Muscle of leg (tissue), 16 donors: ENCODE measurements around the gene PPP6R1. TPM values are rescaled to one million over a fixed set of nuclear protein-coding genes. Genes with fewer than 3 reads are reported as not detected.
A peak's percentile ranks its signal among the peaks of the same experiment; 100 is the strongest.

Experiments
- DNase-seq: peaks from one replicate; pipeline ENCODE4 v3.0.0; 2013
- H3K27ac ChIP-seq: one replicate; pipeline ENCODE4 v1.5.1; 2013; ENCODE audit warnings: mild to moderate bottlenecking, low read length, control low read depth
- H3K27me3 ChIP-seq: one replicate; pipeline ENCODE4 v1.6.1; 2013; ENCODE audit warnings: low read length; ENCODE audit not compliant: control insufficient read depth, insufficient read depth
- H3K36me3 ChIP-seq: one replicate; pipeline ENCODE4 v1.6.1; 2013; ENCODE audit warnings: low read length; ENCODE audit not compliant: control insufficient read depth, insufficient read depth
- H3K4me1 ChIP-seq: one replicate; pipeline ENCODE4 v1.6.1; 2013; ENCODE audit warnings: low read length; ENCODE audit not compliant: control insufficient read depth, insufficient read depth
- H3K4me3 ChIP-seq: one replicate; pipeline ENCODE4 v1.5.1; 2013; ENCODE audit warnings: low read length, control low read depth
- H3K9me3 ChIP-seq: replicated peaks from 2 replicates; pipeline ENCODE4 v1.6.1; 2013; ENCODE audit warnings: low read depth, low read length; ENCODE audit not compliant: control insufficient read depth
- WGBS: methylation state at CpG from one replicate; pipeline ENCODE4 v1.1.5; 2013; ENCODE audit warnings: missing lambda C conversion rate; ENCODE audit not compliant: insufficient coverage; 5-methylcytosine and 5-hydroxymethylcytosine counted together
- long read RNA-seq, 11 donors: transcript quantifications; one replicate each; lab custom pipeline, GENCODE V29; 2026
- polyA plus RNA-seq, 8 donors: library from polyadenylated mRNA; unstranded; fragments of 120-200 nt; gene quantifications; one replicate each; pipeline versions ENCODE4 v1.2.1 to v1.2.3, GENCODE V29; 2013; ENCODE audit warnings: inconsistent platforms in 1 of 8, low replicate concordance in 1 of 8; ENCODE audit not compliant: insufficient read length in 8 of 8, insufficient read depth in 1 of 8
- total RNA-seq: library from RNA; stranded (reverse); fragments of 120-200 nt; gene quantifications from one replicate; pipeline ENCODE4 v1.2.4, GENCODE V29; 2013

Gene PPP6R1, protein sequence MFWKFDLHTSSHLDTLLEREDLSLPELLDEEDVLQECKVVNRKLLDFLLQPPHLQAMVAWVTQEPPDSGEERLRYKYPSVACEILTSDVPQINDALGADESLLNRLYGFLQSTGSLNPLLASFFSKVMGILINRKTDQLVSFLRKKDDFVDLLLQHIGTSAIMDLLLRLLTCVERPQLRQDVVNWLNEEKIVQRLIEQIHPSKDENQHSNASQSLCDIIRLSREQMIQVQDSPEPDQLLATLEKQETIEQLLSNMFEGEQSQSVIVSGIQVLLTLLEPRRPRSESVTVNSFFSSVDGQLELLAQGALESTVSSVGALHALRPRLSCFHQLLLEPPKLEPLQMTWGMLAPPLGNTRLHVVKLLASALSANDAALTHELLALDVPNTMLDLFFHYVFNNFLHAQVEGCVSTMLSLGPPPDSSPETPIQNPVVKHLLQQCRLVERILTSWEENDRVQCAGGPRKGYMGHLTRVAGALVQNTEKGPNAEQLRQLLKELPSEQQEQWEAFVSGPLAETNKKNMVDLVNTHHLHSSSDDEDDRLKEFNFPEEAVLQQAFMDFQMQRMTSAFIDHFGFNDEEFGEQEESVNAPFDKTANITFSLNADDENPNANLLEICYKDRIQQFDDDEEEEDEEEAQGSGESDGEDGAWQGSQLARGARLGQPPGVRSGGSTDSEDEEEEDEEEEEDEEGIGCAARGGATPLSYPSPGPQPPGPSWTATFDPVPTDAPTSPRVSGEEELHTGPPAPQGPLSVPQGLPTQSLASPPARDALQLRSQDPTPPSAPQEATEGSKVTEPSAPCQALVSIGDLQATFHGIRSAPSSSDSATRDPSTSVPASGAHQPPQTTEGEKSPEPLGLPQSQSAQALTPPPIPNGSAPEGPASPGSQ
- total RNA-seq: 12.5 TPM
- 10 to 100 TPM; 26.3 to 37.2 (median 32.3) TPM for polyA plus RNA-seq
- long read RNA-seq, donor 1, partial matches to known transcripts: 0 of 1 reads
- long read RNA-seq, donor 1, other reads (novel, unspliced or antisense): 0 of 1 reads
- long read RNA-seq, donor 2: 0 reads
- long read RNA-seq, donor 3, partial matches to known transcripts: 0 of 3 reads
- long read RNA-seq, donor 3, other reads (novel, unspliced or antisense): 0 of 3 reads
- long read RNA-seq, donor 4, partial matches to known transcripts: 0 of 1 reads
- long read RNA-seq, donor 4, other reads (novel, unspliced or antisense): 0 of 1 reads
- long read RNA-seq, donor 5, partial matches to known transcripts: 0 of 7 reads
- long read RNA-seq, donor 5, other reads (novel, unspliced or antisense): 0 of 7 reads
- long read RNA-seq, donor 6, partial matches to known transcripts: 0 of 6 reads
- long read RNA-seq, donor 6, other reads (novel, unspliced or antisense): 0 of 6 reads
- long read RNA-seq, donor 7, partial matches to known transcripts: 0 of 3 reads
- long read RNA-seq, donor 7, other reads (novel, unspliced or antisense): 0 of 3 reads
- long read RNA-seq, donor 8, partial matches to known transcripts: 0 of 2 reads
- long read RNA-seq, donor 8, other reads (novel, unspliced or antisense): 0 of 2 reads
- long read RNA-seq, donor 9, partial matches to known transcripts: 0 of 3 reads
- long read RNA-seq, donor 9, other reads (novel, unspliced or antisense): 0 of 3 reads
- long read RNA-seq, donor 10, partial matches to known transcripts: 0 of 3 reads
- long read RNA-seq, donor 10, other reads (novel, unspliced or antisense): 0 of 3 reads
- long read RNA-seq, donor 11, partial matches to known transcripts: 0 of 1 reads
- long read RNA-seq, donor 11, other reads (novel, unspliced or antisense): 0 of 1 reads

DNA sequence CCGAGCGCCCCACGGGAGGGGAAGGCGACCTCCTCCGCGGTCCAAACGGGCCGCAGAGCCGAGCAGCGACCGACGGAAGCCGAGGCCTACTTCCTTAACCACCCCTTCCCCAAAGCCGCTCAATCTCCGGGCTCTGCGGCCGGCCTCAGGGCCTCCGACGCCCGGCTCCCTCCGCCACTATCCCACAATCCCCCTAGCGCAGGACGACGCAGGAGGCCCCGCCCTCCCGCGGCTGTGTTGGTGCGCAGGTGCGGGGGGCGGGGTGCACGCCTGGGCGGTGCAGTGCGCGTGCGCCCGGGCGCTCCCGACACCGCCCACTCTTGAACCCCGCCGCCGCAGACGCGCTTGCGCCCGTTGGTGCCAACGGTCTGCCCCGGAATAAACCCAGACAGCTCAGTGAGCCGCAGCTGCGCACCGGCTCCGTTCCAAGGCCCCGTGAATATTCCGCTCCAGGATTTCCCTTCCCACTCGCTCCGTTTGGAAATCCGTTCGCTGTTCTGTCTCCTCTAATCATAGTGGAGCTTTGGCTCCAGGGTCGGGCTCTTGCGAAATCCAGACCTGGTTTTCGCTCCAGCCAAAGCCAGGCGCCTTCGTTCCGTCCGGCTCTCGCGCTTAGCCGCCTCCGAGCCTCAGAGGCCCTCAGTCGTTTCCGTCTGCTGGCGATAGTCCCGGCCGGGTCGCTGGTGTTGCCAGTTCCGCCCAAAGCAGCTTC is at the start of gene PPP6R1:
PPP6R1 (minus strand) TSS at position 190 of the 712 bp plus-strand sequence. CDS start 11,914 bp downstream, outside the sequence.
- H3K4me3 ChIP-seq: peak within 1 kb of the TSS; percentile 88
- peak; percentile 100 for DNase-seq
- H3K27me3 ChIP-seq: no peaks in the 10 kb centered on the region
- peak within 1 kb of the TSS; percentile 94 for H3K27ac ChIP-seq
- under 1% methylated on average over 60 of the region's 76 CpGs for WGBS
- peaks cover 9% of the 10 kb centered on the region for H3K36me3 ChIP-seq
- H3K9me3 ChIP-seq: no peaks in the 10 kb centered on the region
- peaks cover 37% of the 10 kb centered on the region for H3K4me1 ChIP-seq

DNA sequence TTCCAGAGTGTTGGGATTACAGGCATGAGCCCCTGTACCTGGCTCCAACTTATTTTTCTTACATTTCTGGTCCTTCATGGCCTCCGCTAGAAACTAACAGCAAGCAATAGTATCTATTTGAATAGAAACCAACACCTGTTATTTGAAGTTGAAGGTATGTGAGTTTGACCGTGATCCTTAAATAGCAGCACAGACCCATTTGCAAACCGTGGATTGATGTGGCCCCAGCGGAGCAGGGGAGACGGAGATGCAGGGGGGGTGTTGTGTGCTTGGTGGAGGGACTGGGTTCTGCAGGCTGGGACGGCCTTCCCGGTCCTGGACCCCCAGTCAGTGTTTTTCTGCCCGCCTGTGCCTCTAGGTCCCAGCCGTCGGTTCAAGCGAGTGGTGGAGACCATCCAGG is 49.5 kb upstream of the PPP6R1 start:
- H3K4me1 ChIP-seq: no peaks in the 10 kb centered on the region
- H3K27me3 ChIP-seq: no peaks in the 10 kb centered on the region
- WGBS: 88% methylated on average over 6 of the region's 11 CpGs
- DNase-seq: no peak
- H3K9me3 ChIP-seq: no peaks in the 10 kb centered on the region
- H3K4me3 ChIP-seq: no peak overlapping the region
- peaks cover 30% of the 10 kb centered on the region for H3K36me3 ChIP-seq
- no peak overlapping the region for H3K27ac ChIP-seq

GRCh38 chr19:55306712-55307111 is 47.9 kb upstream of the PPP6R1 start:
- H3K27ac ChIP-seq: no peak overlapping the region
- no CpG with 5 or more reads among the region's 3 CpGs for WGBS
- peaks cover 36% of the 10 kb centered on the region for H3K36me3 ChIP-seq
- no peaks in the 10 kb centered on the region for H3K27me3 ChIP-seq
- no peaks in the 10 kb centered on the region for H3K9me3 ChIP-seq
- no peak for DNase-seq
- H3K4me3 ChIP-seq: no peak overlapping the region
- peaks cover 6% of the 10 kb centered on the region for H3K4me1 ChIP-seq

GRCh38 chr19:55305983-55306562 is 47.3 kb upstream of the PPP6R1 start:
- no peaks in the 10 kb centered on the region for H3K27me3 ChIP-seq
- DNase-seq: no peak
- H3K9me3 ChIP-seq: no peaks in the 10 kb centered on the region
- H3K4me1 ChIP-seq: peaks cover 11% of the 10 kb centered on the region
- no peak overlapping the region for H3K4me3 ChIP-seq
- H3K36me3 ChIP-seq: peaks cover 36% of the 10 kb centered on the region
- H3K27ac ChIP-seq: no peak overlapping the region
- WGBS: 87% methylated on average over 17 of the region's 17 CpGs

GRCh38 chr19:55305491-55305890 is 46.7 kb upstream of the PPP6R1 start:
- peak; percentile 63 for DNase-seq
- H3K27me3 ChIP-seq: no peaks in the 10 kb centered on the region
- peaks cover 36% of the 10 kb centered on the region for H3K36me3 ChIP-seq
- no peaks in the 10 kb centered on the region for H3K9me3 ChIP-seq
- H3K4me1 ChIP-seq: peaks cover 11% of the 10 kb centered on the region
- no peak overlapping the region for H3K4me3 ChIP-seq
- no peak overlapping the region for H3K27ac ChIP-seq
- WGBS: 67% methylated on average over 8 of the region's 9 CpGs

- H3K4me3 ChIP-seq: no peak overlapping the region
- H3K9me3 ChIP-seq: no peaks in the 10 kb centered on the region
- H3K36me3 ChIP-seq: peaks cover 37% of the 10 kb centered on the region
- H3K4me1 ChIP-seq: peaks cover 11% of the 10 kb centered on the region
- WGBS: 76% methylated on average over 8 of the region's 14 CpGs
- no peak overlapping the region for H3K27ac ChIP-seq
- H3K27me3 ChIP-seq: no peaks in the 10 kb centered on the region
- no peak for DNase-seq
Observed at GRCh38 chr19:55304980-55305379, 46.2 kb upstream of the PPP6R1 start.

- no peaks in the 10 kb centered on the region for H3K9me3 ChIP-seq
- peaks cover 11% of the 10 kb centered on the region for H3K4me1 ChIP-seq
- no peaks in the 10 kb centered on the region for H3K27me3 ChIP-seq
- H3K27ac ChIP-seq: no peak overlapping the region
- H3K36me3 ChIP-seq: peaks cover 41% of the 10 kb centered on the region
- WGBS: 88% methylated on average over 23 of the region's 39 CpGs
- H3K4me3 ChIP-seq: no peak overlapping the region
- DNase-seq: peak; percentile 50
Observed at GRCh38 chr19:55304279-55304978, 45.6 kb upstream of the PPP6R1 start.

- no peak for DNase-seq
- H3K36me3 ChIP-seq: peaks cover 41% of the 10 kb centered on the region
- H3K27ac ChIP-seq: no peak overlapping the region
- H3K4me3 ChIP-seq: no peak overlapping the region
- no peaks in the 10 kb centered on the region for H3K27me3 ChIP-seq
- WGBS: 90% methylated on average over 11 of the region's 11 CpGs
- no peaks in the 10 kb centered on the region for H3K9me3 ChIP-seq
- H3K4me1 ChIP-seq: peaks cover 11% of the 10 kb centered on the region
Observed at GRCh38 chr19:55303477-55303876, 44.7 kb upstream of the PPP6R1 start.
